ENCODE results near the gene FGGY.
"Not testable (repeated sequence)": the region's sequence is repeated elsewhere in the genome, so short reads cannot be mapped to it uniquely, and the experiment has no call there.

FGGY gene

GRCh38 chr1:59592410-59592809 lies 295.5 kb downstream of the FGGY start:
- DNase-seq (ENCODE audit: low spot score) = not testable (repeated sequence)

GRCh38 chr1:59592924-59593323 lies 296.0 kb downstream of the FGGY start:
- no peak for DNase-seq (ENCODE audit: low spot score)

GRCh38 chr1:59593798-59594790 lies 297.2 kb downstream of the FGGY start:
- no peak for DNase-seq (ENCODE audit: low spot score)

GRCh38 chr1:59595774-59596173 lies 298.9 kb downstream of the FGGY start:
- no peak for DNase-seq (ENCODE audit: low spot score)

- peak; percentile 2 for DNase-seq (ENCODE audit: low spot score)
These were observed 299.5 kb downstream of the FGGY start for GRCh38 chr1:59596432-59596831.

- no peak for DNase-seq (ENCODE audit: low spot score)
These were observed 300.1 kb downstream of the FGGY start for GRCh38 chr1:59596956-59597355.

GRCh38 chr1:59597420-59598119 lies 300.7 kb downstream of the FGGY start:
- DNase-seq (ENCODE audit: low spot score) = no peak

- no peak for DNase-seq (ENCODE audit: low spot score)
These were observed 301.2 kb downstream of the FGGY start for GRCh38 chr1:59598120-59598440.

- no peak for DNase-seq (ENCODE audit: low spot score)
These were observed 304.1 kb downstream of the FGGY start for GRCh38 chr1:59601041-59601441.

GRCh38 chr1:59601811-59602210 lies 304.9 kb downstream of the FGGY start:
- DNase-seq (ENCODE audit: low spot score) = no peak

- DNase-seq (ENCODE audit: low spot score) = no peak
These were observed 307.3 kb downstream of the FGGY start for GRCh38 chr1:59604191-59604590.

GRCh38 chr1:59605184-59605583 lies 308.3 kb downstream of the FGGY start:
- DNase-seq (ENCODE audit: low spot score) = no peak

- DNase-seq (ENCODE audit: low spot score) = no peak
These were observed 308.9 kb downstream of the FGGY start for GRCh38 chr1:59605761-59606160.

GRCh38 chr1:59609245-59609644 lies 312.4 kb downstream of the FGGY start:
- DNase-seq (ENCODE audit: low spot score) = no peak

GRCh38 chr1:59610499-59610898 lies 313.6 kb downstream of the FGGY start:
- not testable (repeated sequence) for DNase-seq (ENCODE audit: low spot score)

- DNase-seq (ENCODE audit: low spot score) = no peak
These were observed 320.5 kb downstream of the FGGY start for GRCh38 chr1:59617434-59617833.

GRCh38 chr1:59619557-59619956 lies 322.7 kb downstream of the FGGY start:
- no peak for DNase-seq (ENCODE audit: low spot score)

- peak; percentile 4 for DNase-seq (ENCODE audit: low spot score)
These were observed 328.5 kb downstream of the FGGY start for GRCh38 chr1:59625384-59625783.

GRCh38 chr1:59631561-59632255 lies 334.8 kb downstream of the FGGY start:
- DNase-seq (ENCODE audit: low spot score) = no peak

- no peak for DNase-seq (ENCODE audit: low spot score)
These were observed 338.2 kb downstream of the FGGY start for GRCh38 chr1:59635097-59635496.

- no peak for DNase-seq (ENCODE audit: low spot score)
These were observed 341.4 kb downstream of the FGGY start for GRCh38 chr1:59638231-59638711.

- no peak for DNase-seq (ENCODE audit: low spot score)
These were observed 342.4 kb downstream of the FGGY start for GRCh38 chr1:59639266-59639665.

GRCh38 chr1:59640851-59641250 lies 344.0 kb downstream of the FGGY start:
- no peak for DNase-seq (ENCODE audit: low spot score)
